GM12878 (cell line): ENCODE data around the gene GRIN2D. TPM values are rescaled to one million over a fixed set of nuclear protein-coding genes. Genes with fewer than 3 reads are reported as not detected.

ENCODE experiments used
- BCLAF1 ChIP-seq: fragments of 450-650 bp; IDR thresholded peaks from 2 replicates; pipeline ENCODE4 v1.6.1; 2017; ENCODE audit warnings: antibody characterized with exemption, mild to moderate bottlenecking, moderate library complexity
- E2F8 ChIP-seq: fragments of 450-650 bp; IDR thresholded peaks from 2 replicates; pipeline ENCODE4 v1.6.1; 2018; ENCODE audit warnings: mild to moderate bottlenecking, low read depth, moderate library complexity; ENCODE audit not compliant: partially characterized antibody
- ETV6 ChIP-seq, 2 experiments: fragments of 450-650 bp in 1 of 2; IDR thresholded peaks in 1 of 2; conservative IDR thresholded peaks in 1 of 2; 2 replicates each; pipeline ENCODE4 v1.6.1; 2014; ENCODE audit warnings: antibody characterized with exemption in 1 of 2, borderline replicate concordance in 1 of 2, low read depth in 1 of 2, mild to moderate bottlenecking in 1 of 2, moderate library complexity in 1 of 2
- JUND ChIP-seq: IDR thresholded peaks from 2 replicates; pipeline ENCODE4 v1.6.1; 2012; ENCODE audit warnings: low read depth, mild to moderate bottlenecking, low read length, improper control_type of control experiment, moderate library complexity
- LARP7 ChIP-seq: fragments of 450-650 bp; IDR thresholded peaks from 2 replicates; pipeline ENCODE4 v1.6.1; 2017; ENCODE audit warnings: mild to moderate bottlenecking
- POU2F2 ChIP-seq: IDR thresholded peaks from 3 replicates; pipeline ENCODE4 v1.6.1; 2011; ENCODE audit warnings: low read depth, mild to moderate bottlenecking, low read length, borderline replicate concordance
- RAD21 ChIP-seq: IDR thresholded peaks from 2 replicates; pipeline ENCODE4 v1.6.1; 2011; ENCODE audit warnings: mild to moderate bottlenecking, low read depth, low read length, moderate library complexity; ENCODE audit not compliant: insufficient read depth
- RFX5 ChIP-seq: IDR thresholded peaks from 2 replicates; pipeline ENCODE4 v1.6.1; 2011; ENCODE audit warnings: low read depth, low read length, improper control_type of control experiment
- RUNX3 ChIP-seq: IDR thresholded peaks from 2 replicates; pipeline ENCODE4 v1.6.1; 2012; ENCODE audit warnings: low read length, inconsistent platforms
- SP1 ChIP-seq: IDR thresholded peaks from one replicate; pipeline ENCODE4 v1.6.1; 2011; ENCODE audit warnings: low read depth, low read length
- SPI1 ChIP-seq: IDR thresholded peaks from 2 replicates; pipeline ENCODE4 v1.6.1; 2011; ENCODE audit warnings: low read depth, mild to moderate bottlenecking, low read length, moderate library complexity, borderline replicate concordance; ENCODE audit not compliant: insufficient read depth
- STAT1 ChIP-seq: fragments of 450-650 bp; conservative IDR thresholded peaks from 2 replicates; pipeline ENCODE4 v1.6.1; 2014; ENCODE audit warnings: antibody characterized with exemption, mild to moderate bottlenecking
- TCF3 ChIP-seq: IDR thresholded peaks from 2 replicates; pipeline ENCODE4 v1.6.1; 2012; ENCODE audit warnings: low read depth, mild to moderate bottlenecking, low read length, borderline replicate concordance; ENCODE audit not compliant: insufficient read depth
- WRNIP1 ChIP-seq: IDR thresholded peaks from 2 replicates; pipeline ENCODE4 v1.6.1; 2011; ENCODE audit warnings: low read depth, low read length, improper control_type of control experiment, borderline replicate concordance
- YY1 ChIP-seq: IDR thresholded peaks from 2 replicates; pipeline ENCODE4 v1.6.1; 2011; ENCODE audit warnings: low read depth, mild to moderate bottlenecking, low read length
- ZBTB40 ChIP-seq: fragments of 450-650 bp; IDR thresholded peaks from 2 replicates; pipeline ENCODE4 v1.6.1; 2016; ENCODE audit warnings: mild to moderate bottlenecking, moderate library complexity, borderline replicate concordance
- ZSCAN29 ChIP-seq: fragments of 450-650 bp; IDR thresholded peaks from 2 replicates; pipeline ENCODE4 v1.6.1; 2017; ENCODE audit warnings: mild to moderate bottlenecking, moderate library complexity
- polyA plus RNA-seq, 11 experiments: library from polyadenylated mRNA; depleted of rRNA in 4 of 11; unstranded in 6 of 11; stranded (reverse) in 5 of 11; fragments of >200 nt; fragmentation: Nextera tagmentation in 4 of 11; fragmentation: Illumina TruSeq in 1 of 11; extraction: Ambion mirVana in 4 of 11; extraction: Trizol in 1 of 11; gene quantifications; 1 replicate in 1 of 11; 2 replicates in 10 of 11; pipeline versions ENCODE4 v1.2.1 to v1.2.3, GENCODE V29; 2011 to 2016; ENCODE audit warnings: inconsistent platforms in 2 of 11, missing spikeins in 2 of 11, low read depth in 1 of 11
- total RNA-seq, 4 experiments: library from RNA; depleted of rRNA in 3 of 4; stranded (reverse); fragments of >200 nt in 3 of 4; fragmentation: Illumina TruSeq in 1 of 4; extraction: Trizol in 1 of 4; gene quantifications; 2 replicates each; pipeline versions ENCODE4 v1.2.1 to v1.2.3, GENCODE V29; 2013 to 2021
- TF ChIP-seq, protein P1 (sequence below): IDR thresholded peaks from 2 replicates; pipeline ENCODE4 v1.6.1; 2011; ENCODE audit warnings: low read depth, low read length, improper control_type of control experiment, borderline replicate concordance

The GRIN2D gene
- total and polyA plus RNA-seq, 10 of the 15 experiments (the other 5 are each of a cell fraction or from before 2014, with no cell fraction given): 0.03 to 0.38 (median 0.04) TPM; not detected in 3

DNA sequence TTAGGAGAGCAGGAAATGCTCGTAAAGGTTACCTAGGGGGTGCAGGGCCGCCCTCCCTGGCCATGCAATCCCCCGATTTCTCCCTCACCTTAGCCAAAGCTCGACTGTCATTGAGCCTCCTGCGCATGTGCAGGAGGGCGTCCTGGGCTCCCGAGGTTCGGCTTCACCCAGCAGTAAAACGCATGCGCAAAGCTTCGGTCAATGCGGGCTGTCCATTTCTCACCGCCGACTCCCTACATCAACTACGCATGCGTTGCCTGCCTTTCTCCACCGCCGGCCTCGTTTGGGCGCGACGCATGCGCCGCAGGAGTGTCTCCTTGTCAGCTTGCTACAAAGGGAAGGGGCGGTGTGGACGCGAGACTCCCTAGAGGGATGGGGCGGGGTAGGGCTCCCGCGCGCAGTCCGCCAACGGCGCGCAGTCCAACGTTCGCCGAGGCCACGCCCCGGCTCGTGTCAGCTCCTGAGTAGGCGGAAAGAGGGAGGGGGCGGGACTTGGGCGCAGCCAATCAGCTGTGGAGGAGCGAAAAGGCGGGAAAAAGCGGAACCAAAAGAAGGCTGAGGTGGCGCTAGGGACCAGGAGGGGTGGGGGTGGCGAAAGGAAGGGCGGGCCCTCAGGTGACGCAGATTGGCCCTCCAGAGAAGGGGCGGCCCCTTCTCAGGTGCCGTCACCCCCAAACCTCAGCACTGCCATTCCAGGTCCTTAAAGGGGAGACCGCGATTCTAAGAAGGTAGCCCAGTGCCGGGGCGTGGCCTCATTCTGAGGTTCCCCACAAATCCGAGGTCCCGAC lies 29.5 kb upstream of the GRIN2D start, which contains the start of the genes SYNGR4 and TMEM143 (continued):
- TF ChIP-seq ETV6 (conservative IDR thresholded peaks at IDR 0.05 in 1 of 2, IDR thresholded peaks at IDR 0.05 in 1 of 2; ENCODE audit: borderline replicate concordance in 1 of 2, low read depth in 1 of 2) (no peak), LARP7 (no peak), SPI1 (peak; percentile 12; the same call in 1 of the 2 replicates), STAT1 (no peak), E2F8 (peak; percentile 95), BCLAF1 (no peak), TCF3 (no peak), SP1 (peak; percentile 83), POU2F2 (0 out of 3 replicates have a peak, but pooled peaks have one; percentile 19), RAD21 (no peak), JUND (no peak), RFX5 (no peak; the same call in 1 of the 2 replicates), ZSCAN29 (no peak), YY1 (0 out of 2 replicates have a peak, but pooled peaks have one; percentile 50), ZBTB40 (no peak), RUNX3 (peak; percentile 76), WRNIP1 (no peak)
- TF ChIP-seq, protein P1, sequence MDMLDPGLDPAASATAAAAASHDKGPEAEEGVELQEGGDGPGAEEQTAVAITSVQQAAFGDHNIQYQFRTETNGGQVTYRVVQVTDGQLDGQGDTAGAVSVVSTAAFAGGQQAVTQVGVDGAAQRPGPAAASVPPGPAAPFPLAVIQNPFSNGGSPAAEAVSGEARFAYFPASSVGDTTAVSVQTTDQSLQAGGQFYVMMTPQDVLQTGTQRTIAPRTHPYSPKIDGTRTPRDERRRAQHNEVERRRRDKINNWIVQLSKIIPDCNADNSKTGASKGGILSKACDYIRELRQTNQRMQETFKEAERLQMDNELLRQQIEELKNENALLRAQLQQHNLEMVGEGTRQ: no peak; the same call in 1 of the 2 replicates
